Ovary (tissue), 10 donors: Measurements from ENCODE around the gene MEGF10. TPM values are rescaled to one million over a fixed set of nuclear protein-coding genes. Genes with fewer than 3 reads are reported as not detected.

ENCODE experiments used
- DNase-seq, 5 donors: peaks; one replicate each; pipeline ENCODE4 v3.0.0-alpha.2; 2019 to 2020
- H3K27ac ChIP-seq, 2 donors: fragments of 200-600 bp; one replicate each; pipeline versions ENCODE4 v1.5.1 to v1.8.0; 2019 to 2022
- H3K27me3 ChIP-seq: fragments of 200-600 bp; one replicate; pipeline ENCODE4 v1.8.0; 2022
- H3K36me3 ChIP-seq: fragments of 200-600 bp; sonication (generic); one replicate; pipeline ENCODE4 v1.5.1; 2019
- H3K4me1 ChIP-seq: one replicate; pipeline ENCODE4 v1.8.1; 2013; ENCODE audit warnings: mild to moderate bottlenecking, moderate library complexity; ENCODE audit not compliant: insufficient read depth
- H3K4me3 ChIP-seq: fragments of 200-600 bp; sonication (generic); one replicate; pipeline ENCODE4 v1.5.1; 2017
- H3K9me3 ChIP-seq, 2 donors: fragments of 200-600 bp in 1 of 2; sonication (generic) in 1 of 2; one replicate each; pipeline versions ENCODE4 v1.5.1 to v1.8.1; 2013 to 2019; ENCODE audit warnings: mild to moderate bottlenecking in 1 of 2, moderate library complexity in 1 of 2
- EP300 ChIP-seq: sonication (generic); formaldehyde crosslinking; IDR thresholded peaks from one replicate; pipeline ENCODE4 v1.6.1; 2017; ENCODE audit warnings: antibody characterized with exemption
- POLR2A ChIP-seq: fragments of 450-650 bp; IDR thresholded peaks from one replicate; pipeline ENCODE4 v1.6.1; 2017; ENCODE audit warnings: antibody characterized with exemption, mild to moderate bottlenecking, moderate library complexity
- WGBS, 3 donors: extraction: QIAGEN DNeasy Blood & Tissue Kit in 1 of 3; methylation state at CpG; one replicate each; pipeline versions ENCODE4 v1.1.5 to v1.1.7; 2013 to 2017; 5-methylcytosine and 5-hydroxymethylcytosine counted together
- intact Hi-C, 4 donors: fragments of 100-400 bp; cut with DNase I; formaldehyde crosslinking; loops; one replicate each; pipeline versions ENCODE4 v1.11.0 to v1.15.1; 2022 to 2023
- long read RNA-seq, 3 donors: library from polyadenylated mRNA in 2 of 3; unstranded in 2 of 3; transcript quantifications; one replicate each; pipeline ENCODE4 v2.0.0 and lab custom pipeline, GENCODE V29; 2021 to 2026
- polyA plus RNA-seq, 2 donors: library from polyadenylated mRNA; stranded (reverse); fragments of 200-250 nt in 1 of 2; fragments of 350-450 nt in 1 of 2; fragmentation: Illumina TruSeq in 1 of 2; extraction: RNeasy Lipid Tissue Mini Kit (QIAGEN cat#74804) in 1 of 2; gene quantifications; one replicate each; pipeline ENCODE4 v1.2.3, GENCODE V29; 2013 to 2014
- total RNA-seq, 7 donors: library from RNA; depleted of rRNA in 2 of 7; stranded (reverse); fragments of >200 nt in 2 of 7; fragmentation: NEBNext Ultra II Directional in 3 of 7; extraction: Animal tissue kit (Norgen Biotek cat#: 25700) in 3 of 7; gene quantifications; one replicate each; pipeline versions ENCODE4 v1.1.0 to v1.2.4, GENCODE V29; 2016 to 2023
- TF ChIP-seq, protein P1 (sequence below), 3 donors: fragments of 450-650 bp in 2 of 3; fragments of 200-600 bp in 1 of 3; IDR thresholded peaks; one replicate each; pipeline versions ENCODE4 v1.5.1 to v1.8.0; 2016 to 2022; ENCODE audit warnings: antibody characterized with exemption in 3 of 3, mild to moderate bottlenecking in 1 of 3
- donor health status: DM: no; HTN: no; CAD: no; lungs with moderate emphysema.
- donor health status: DM: no; HTN: no; CAD: no.
- donor health status: Bipolar disorder and iron deficiency.
- donor health status: DM: yes; HTN: yes; CAD: no.
- donor health status: DM: no; HTN: no; CAD: no.
- donor health status: DM: yes; HTN: yes; CAD: no.

The MEGF10 gene
- total RNA-seq = under 1 TPM in 6 of 7 donors, not detected in 1; 0.48 to 0.64 (median 0.51) TPM
- polyA plus RNA-seq = 1 to 10 TPM in 1 of 2 donors, under 1 TPM in 1; 0.10 to 1.2 TPM
- long read RNA-seq, donor 1 = 0 reads
- long read RNA-seq, donor 2 = 0 reads
- long read RNA-seq, donor 3 = 0 reads

DNA sequence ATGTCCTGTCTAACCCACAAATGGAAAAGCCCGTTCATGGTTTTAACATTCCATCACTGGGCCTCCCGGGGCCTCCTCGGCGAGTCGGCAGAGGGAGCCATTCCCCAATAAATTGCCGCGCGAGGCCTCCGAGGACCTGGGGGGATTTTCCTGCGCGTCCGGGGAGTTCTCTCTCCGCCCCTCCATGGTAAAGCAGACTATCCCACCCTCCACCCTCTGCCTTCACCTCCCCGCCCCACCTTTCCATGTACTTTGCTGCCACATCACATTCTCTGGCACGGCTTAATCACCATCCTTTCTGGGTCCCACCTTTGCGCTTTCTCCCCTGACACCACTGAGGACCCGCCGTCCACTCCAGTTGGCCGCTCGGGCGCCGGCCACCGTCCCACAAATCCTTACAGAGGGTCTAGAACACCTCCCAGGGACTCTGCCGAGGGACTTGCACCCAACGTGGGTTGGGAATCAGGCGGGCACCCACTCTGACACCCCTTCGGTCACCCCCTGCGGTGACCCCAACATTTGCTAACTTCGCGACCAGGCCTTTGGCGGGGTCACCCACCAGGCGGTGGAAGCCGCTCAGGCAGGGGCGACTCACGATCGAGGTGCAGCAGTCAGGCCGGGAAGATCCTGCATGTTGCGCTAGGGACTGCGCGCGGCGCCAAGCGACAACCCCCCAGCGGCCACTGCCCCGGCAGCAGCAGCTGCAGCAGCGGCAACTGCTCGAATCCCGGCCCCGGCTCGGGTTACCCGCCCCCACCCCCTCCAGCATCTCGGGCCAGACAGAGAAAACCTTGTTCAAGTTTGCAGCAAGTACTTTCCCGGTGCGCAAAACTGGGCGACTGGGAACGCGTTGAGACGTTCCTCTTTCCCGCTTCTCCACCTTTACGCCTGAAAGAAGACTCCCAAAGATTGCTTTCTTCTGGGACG is at the start of gene MEGF10:
Gene MEGF10 (plus strand): TSS at position 778 of the 927 bp plus-strand sequence. CDS start 40,513 bp downstream, outside the sequence.
- DNase-seq = peak in 2 of 5 donors; percentile 39 to 42
- intact Hi-C loops = no loop called here
- Histone ChIP-seq H3K4me3 (peak within 1 kb of the TSS; percentile 37), H3K4me1 (no peaks in the 10 kb centered on the region), H3K36me3 (no peaks in the 10 kb centered on the region), H3K27me3 (peaks cover 3% of the 10 kb centered on the region), H3K9me3 (no peaks in the 10 kb centered on the region), H3K27ac (no peak within 1 kb of the TSS)
- WGBS, 3 donors = 1 to 2% (median 1%) methylated on average over 54 to 61 of the region's 61 CpGs
- TF ChIP-seq, protein P1, sequence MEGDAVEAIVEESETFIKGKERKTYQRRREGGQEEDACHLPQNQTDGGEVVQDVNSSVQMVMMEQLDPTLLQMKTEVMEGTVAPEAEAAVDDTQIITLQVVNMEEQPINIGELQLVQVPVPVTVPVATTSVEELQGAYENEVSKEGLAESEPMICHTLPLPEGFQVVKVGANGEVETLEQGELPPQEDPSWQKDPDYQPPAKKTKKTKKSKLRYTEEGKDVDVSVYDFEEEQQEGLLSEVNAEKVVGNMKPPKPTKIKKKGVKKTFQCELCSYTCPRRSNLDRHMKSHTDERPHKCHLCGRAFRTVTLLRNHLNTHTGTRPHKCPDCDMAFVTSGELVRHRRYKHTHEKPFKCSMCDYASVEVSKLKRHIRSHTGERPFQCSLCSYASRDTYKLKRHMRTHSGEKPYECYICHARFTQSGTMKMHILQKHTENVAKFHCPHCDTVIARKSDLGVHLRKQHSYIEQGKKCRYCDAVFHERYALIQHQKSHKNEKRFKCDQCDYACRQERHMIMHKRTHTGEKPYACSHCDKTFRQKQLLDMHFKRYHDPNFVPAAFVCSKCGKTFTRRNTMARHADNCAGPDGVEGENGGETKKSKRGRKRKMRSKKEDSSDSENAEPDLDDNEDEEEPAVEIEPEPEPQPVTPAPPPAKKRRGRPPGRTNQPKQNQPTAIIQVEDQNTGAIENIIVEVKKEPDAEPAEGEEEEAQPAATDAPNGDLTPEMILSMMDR (IDR thresholded peaks at IDR 0.05) = peak in 1 of 3 donors; percentile 7
- TF ChIP-seq EP300 (no peak), POLR2A (no peak)

DNA sequence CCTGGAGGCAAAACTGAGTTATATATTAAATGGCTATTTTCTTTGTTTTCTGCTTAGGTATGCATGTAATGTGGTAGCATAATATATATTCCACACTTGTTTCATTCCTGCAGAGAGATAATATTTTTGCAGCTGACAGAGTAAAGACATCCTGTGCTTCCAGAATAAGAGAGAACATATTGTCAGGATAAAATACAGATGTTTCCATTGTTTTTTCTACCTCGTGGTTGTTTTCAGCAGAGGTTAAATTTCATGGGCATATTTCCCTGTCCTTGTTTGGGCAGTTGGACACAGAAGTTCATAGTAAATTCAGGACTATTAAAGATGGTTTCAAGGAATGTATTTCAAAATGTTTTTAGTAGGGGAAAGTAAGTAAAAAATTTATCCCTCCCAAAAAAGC is 47.6 kb upstream of the MEGF10 start:
- Histone ChIP-seq H3K27me3 (no peaks in the 10 kb centered on the region), H3K9me3 (no peaks in the 10 kb centered on the region), H3K27ac (no peak overlapping the region), H3K4me3 (no peak overlapping the region), H3K4me1 (no peaks in the 10 kb centered on the region), H3K36me3 (no peaks in the 10 kb centered on the region)
- 0 to 2% (median 1%) methylated on average over 1 of the region's 1 CpG for WGBS, 3 donors
- TF ChIP-seq EP300 (no peak), POLR2A (no peak)
- TF ChIP-seq, protein P1 (IDR thresholded peaks at IDR 0.05) = no peak
- intact Hi-C loops = no loop called here
- DNase-seq = no peak

DNA sequence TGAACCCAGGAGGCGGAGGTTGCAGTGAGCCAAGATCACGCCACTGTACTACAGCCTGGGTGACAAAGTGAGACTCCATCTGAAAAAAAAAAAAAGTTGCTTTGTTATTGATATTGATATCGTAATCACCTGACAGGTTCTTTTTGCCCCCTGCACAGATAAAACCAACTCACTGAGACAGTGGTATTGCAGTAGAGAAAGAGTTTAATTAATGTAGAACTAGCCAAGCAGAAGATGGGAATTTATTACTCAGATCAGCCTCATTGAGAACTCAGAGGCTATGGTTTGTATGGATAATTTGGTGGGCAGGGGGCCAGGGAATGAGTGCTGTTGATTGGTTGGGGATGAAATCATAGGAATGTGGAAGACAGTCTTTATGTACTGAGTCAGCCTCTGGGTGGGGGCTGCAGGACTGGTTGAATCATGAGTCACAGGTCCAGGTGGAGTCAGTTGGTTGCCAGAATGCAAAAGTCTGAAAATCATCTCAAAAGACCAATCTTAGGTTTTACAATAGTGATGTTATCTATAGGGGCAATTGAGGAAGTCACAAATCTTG is 35.8 kb upstream of the MEGF10 start:
- H3K4me1 ChIP-seq = no peaks in the 10 kb centered on the region
- no peak overlapping the region for H3K4me3 ChIP-seq
- no peak overlapping the region for H3K27ac ChIP-seq
- TF ChIP-seq, protein P1 (IDR thresholded peaks at IDR 0.05) = no peak
- no peak for TF ChIP-seq POLR2A
- no peak for TF ChIP-seq EP300
- 96 to 97% (median 97%) methylated on average over 3 of the region's 3 CpGs for WGBS, 3 donors
- intact Hi-C loops = no loop called here
- peaks cover 0 to 6% of the 10 kb centered on the region in 2 donors for H3K9me3 ChIP-seq
- H3K27me3 ChIP-seq = no peaks in the 10 kb centered on the region
- DNase-seq = no peak
- no peaks in the 10 kb centered on the region for H3K36me3 ChIP-seq

DNA sequence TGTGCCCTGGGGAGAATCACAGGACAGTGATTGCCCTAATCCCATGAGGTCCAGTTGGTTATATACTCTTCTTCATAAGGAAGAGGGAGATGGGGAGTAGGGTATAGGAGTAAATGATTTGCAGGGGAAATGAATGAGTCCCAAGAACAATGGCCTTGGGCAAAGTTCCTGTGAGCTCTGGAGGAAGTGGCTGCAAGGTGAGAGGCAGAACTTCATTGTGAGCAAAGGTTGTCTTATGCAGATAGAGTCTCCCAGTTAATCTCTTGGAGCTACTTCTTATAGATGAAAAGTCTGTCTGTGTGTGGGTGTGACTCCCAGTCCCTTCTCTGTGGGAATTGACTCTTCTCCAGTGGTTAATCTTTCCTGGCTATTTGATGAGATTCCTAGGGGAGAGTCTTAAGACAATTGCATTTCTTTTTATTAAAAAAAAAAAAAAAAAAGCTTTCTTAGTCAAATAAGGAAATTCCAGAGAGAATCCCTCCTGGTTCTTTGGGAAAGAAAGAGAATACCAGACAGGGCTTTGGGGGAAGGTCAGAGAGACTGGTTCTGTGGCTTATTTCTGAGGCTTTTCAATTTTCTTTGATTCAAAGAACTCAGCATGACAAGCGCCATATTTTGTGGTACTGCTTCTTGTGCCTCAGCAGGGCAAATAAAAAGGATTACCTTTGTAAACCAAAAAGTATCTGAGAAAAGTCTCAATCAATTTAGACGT is 33.6 kb upstream of the MEGF10 start:
- H3K4me3 ChIP-seq = no peak overlapping the region
- 71 to 82% (median 77%) methylated on average over 2 of the region's 2 CpGs for WGBS, 3 donors
- TF ChIP-seq, protein P1 (IDR thresholded peaks at IDR 0.05) = no peak
- TF ChIP-seq POLR2A (no peak), EP300 (no peak)
- H3K9me3 ChIP-seq = peaks cover 0 to 6% of the 10 kb centered on the region in 2 donors
- H3K4me1 ChIP-seq = no peaks in the 10 kb centered on the region
- H3K36me3 ChIP-seq = no peaks in the 10 kb centered on the region
- no peak overlapping the region for H3K27ac ChIP-seq
- DNase-seq = no peak
- intact Hi-C loops = no loop called here
- no peaks in the 10 kb centered on the region for H3K27me3 ChIP-seq
